GM12873 (cell line): ENCODE data around the gene SNRNP25.

ENCODE experiments used
- TF ChIP-seq, protein P1 (sequence below): IDR thresholded peaks from 2 replicates; pipeline ENCODE4 v1.5.1; 2012; ENCODE audit warnings: low read depth, mild to moderate bottlenecking, moderate library complexity, low read length, control low read depth; ENCODE audit not compliant: insufficient read depth; ENCODE audit errors: missing control alignments

SNRNP25 gene

GRCh38 chr16:101586-101985 lies 48.0 kb downstream of the SNRNP25 start:
- TF ChIP-seq, protein P1, sequence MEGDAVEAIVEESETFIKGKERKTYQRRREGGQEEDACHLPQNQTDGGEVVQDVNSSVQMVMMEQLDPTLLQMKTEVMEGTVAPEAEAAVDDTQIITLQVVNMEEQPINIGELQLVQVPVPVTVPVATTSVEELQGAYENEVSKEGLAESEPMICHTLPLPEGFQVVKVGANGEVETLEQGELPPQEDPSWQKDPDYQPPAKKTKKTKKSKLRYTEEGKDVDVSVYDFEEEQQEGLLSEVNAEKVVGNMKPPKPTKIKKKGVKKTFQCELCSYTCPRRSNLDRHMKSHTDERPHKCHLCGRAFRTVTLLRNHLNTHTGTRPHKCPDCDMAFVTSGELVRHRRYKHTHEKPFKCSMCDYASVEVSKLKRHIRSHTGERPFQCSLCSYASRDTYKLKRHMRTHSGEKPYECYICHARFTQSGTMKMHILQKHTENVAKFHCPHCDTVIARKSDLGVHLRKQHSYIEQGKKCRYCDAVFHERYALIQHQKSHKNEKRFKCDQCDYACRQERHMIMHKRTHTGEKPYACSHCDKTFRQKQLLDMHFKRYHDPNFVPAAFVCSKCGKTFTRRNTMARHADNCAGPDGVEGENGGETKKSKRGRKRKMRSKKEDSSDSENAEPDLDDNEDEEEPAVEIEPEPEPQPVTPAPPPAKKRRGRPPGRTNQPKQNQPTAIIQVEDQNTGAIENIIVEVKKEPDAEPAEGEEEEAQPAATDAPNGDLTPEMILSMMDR, result no peak

DNA sequence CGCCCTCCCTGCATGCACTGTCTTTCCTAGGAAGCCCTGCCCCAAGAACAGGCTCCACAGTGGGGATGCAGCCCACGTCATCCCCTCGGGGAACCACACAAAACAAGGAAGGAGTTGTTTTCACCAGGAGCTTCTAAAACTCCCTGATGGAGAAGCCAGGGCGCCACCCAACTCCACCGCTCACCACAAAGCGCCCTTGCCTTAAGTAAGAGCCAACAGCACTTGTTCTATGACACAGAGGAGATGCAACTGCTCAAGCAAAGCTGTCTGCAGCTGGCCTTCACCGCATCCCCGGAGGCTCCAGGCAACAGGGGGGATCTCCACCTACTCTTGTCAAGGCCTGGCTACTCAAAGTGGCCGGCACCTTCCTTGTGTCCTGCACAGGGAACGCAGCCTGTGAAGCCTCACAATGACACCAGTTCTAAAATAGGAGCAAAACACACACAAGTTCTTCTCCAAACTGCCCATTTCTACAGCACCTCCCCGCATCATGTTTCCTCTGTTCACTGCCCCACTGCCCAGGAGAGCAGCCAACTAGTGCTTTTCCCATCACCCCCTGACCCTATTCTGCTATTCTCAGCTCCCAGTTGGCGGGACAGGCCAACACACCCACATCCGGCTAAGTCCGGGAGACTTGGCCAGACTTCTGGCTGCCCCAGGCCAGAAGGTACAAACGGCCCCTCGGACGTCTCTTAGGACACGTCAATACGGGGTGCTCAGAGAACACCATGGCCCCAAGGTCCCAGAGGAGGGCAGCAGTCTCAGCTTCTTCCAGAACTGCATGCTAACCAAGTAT lies 48.6 kb downstream of the SNRNP25 start:
- TF ChIP-seq, protein P1, result no peak

DNA sequence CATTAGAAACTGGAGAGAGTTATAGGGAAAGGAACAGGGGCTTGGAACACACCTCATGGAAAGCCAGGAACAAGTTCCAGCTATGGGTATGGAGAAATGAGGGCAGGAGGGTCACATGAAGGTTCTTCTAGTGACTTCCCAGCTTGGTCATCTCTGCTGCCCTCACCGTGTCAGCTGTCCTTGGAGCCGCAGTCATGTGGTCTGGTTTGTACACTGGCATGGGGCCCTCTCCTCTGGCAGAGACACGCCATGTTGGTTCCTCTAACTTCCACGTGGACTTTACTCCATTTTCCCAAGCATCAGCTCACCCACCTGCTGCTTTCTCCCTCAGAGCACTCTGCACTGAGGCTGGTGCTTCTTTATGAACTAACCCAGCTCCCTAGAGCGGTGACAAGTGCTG lies 50.7 kb downstream of the SNRNP25 start:
- TF ChIP-seq, protein P1, result no peak

GRCh38 chr16:104928-105327 lies 51.3 kb downstream of the SNRNP25 start:
- TF ChIP-seq, protein P1, result no peak

- TF ChIP-seq, protein P1, result no peak
Measured at GRCh38 chr16:105521-105920, 51.9 kb downstream of the SNRNP25 start.

- TF ChIP-seq, protein P1, result peak; percentile 85
Measured at GRCh38 chr16:106623-107324, 53.1 kb downstream of the SNRNP25 start.
